B cell (primary cell): ENCODE data around the gene GAREM1.

Experiments
- EZH2 ChIP-seq: IDR thresholded peaks from 2 replicates; pipeline ENCODE4 v1.6.1; 2012; ENCODE audit warnings: borderline replicate concordance, low read depth, mild to moderate bottlenecking, moderate library complexity, low read length; ENCODE audit not compliant: insufficient read depth, poor library complexity, severe bottlenecking
- TF ChIP-seq, protein P1 (sequence below): fragments of 200-600 bp; IDR thresholded peaks from one replicate; pipeline ENCODE4 v1.8.0; 2022; ENCODE audit warnings: antibody characterized with exemption, mild to moderate bottlenecking

- TF ChIP-seq, protein P1, sequence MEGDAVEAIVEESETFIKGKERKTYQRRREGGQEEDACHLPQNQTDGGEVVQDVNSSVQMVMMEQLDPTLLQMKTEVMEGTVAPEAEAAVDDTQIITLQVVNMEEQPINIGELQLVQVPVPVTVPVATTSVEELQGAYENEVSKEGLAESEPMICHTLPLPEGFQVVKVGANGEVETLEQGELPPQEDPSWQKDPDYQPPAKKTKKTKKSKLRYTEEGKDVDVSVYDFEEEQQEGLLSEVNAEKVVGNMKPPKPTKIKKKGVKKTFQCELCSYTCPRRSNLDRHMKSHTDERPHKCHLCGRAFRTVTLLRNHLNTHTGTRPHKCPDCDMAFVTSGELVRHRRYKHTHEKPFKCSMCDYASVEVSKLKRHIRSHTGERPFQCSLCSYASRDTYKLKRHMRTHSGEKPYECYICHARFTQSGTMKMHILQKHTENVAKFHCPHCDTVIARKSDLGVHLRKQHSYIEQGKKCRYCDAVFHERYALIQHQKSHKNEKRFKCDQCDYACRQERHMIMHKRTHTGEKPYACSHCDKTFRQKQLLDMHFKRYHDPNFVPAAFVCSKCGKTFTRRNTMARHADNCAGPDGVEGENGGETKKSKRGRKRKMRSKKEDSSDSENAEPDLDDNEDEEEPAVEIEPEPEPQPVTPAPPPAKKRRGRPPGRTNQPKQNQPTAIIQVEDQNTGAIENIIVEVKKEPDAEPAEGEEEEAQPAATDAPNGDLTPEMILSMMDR: no peak
- no peak for TF ChIP-seq EZH2
Observed at GRCh38 chr18:32435631-32436500, 34.8 kb downstream of the GAREM1 start.
